ENCODE measurements around the gene PSMA7.

PSMA7 gene

GRCh38 chr20:62143081-62143956 lies at the start of gene PSMA7, which contains the start of gene SS18L1:
Gene PSMA7 (minus strand): TSS chr20:62143394. CDS start chr20:62143303, 91 bp downstream.
Gene SS18L1 (plus strand): TSS chr20:62143769. CDS start chr20:62143821, 52 bp downstream.
- peak; percentile 83 for DNase-seq

- no peak for DNase-seq
Measured at GRCh38 chr20:62192635-62193034, 49.4 kb upstream of the PSMA7 start.

GRCh38 chr20:62191781-62192559 lies 48.8 kb upstream of the PSMA7 start:
- DNase-seq: no peak

DNA sequence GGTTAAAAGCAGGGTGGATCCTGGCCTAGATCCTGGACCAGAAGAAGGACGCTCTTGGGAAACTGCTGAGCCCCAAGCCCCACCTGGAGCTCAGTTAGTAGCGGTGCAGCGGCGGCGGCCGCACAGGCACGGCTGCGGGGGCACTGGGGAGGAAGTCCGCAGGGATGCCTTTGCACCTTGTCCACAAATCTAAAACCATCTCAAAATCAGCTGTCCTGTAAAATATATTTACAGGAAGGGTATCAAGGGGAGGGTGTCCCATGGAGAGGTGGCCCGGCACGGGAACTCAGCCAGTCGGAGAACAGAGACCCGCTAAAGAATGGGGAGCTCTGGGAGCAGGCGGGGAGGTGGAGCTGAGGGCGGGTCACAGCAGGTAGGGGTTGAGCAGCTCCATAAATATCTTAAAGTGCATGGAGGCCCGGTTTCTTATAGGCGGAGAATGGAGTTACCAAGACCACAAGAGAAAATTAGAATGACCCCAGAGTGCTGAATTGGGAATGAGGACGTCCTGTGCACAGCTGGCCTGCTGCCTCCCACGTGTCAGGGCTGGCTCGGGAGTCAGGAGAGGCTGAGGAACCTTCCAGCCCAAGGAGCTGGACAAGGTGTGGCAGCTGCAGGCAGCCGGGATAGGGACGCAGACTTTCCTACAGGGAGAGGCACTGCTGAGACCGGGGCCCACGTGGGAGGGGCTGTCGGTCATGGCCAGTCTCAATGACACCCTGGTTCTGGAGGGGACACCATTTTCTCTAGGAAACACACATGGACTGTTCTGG lies 47.6 kb upstream of the PSMA7 start:
- no peak for DNase-seq

- DNase-seq: no peak
Measured at GRCh38 chr20:62186887-62187866, 44.0 kb upstream of the PSMA7 start.

DNA sequence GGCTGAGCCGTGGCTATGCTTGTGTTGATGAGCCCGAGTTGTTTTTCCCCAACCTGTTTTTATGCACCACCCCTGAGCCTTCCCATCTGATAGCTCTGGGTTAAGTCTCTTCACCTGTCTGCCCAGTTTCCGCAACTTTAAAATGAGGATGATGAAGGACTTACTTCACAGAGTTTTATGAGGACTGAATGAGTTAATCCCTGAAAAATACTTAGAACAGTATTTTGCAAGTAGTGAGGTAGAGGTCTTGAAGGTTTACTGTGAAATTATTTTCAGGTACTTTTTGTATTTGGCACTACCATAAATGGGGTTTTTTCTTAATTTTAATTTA lies 42.9 kb upstream of the PSMA7 start:
- no peak for DNase-seq

GRCh38 chr20:62183426-62184142 lies 40.4 kb upstream of the PSMA7 start:
- no peak for DNase-seq

DNA sequence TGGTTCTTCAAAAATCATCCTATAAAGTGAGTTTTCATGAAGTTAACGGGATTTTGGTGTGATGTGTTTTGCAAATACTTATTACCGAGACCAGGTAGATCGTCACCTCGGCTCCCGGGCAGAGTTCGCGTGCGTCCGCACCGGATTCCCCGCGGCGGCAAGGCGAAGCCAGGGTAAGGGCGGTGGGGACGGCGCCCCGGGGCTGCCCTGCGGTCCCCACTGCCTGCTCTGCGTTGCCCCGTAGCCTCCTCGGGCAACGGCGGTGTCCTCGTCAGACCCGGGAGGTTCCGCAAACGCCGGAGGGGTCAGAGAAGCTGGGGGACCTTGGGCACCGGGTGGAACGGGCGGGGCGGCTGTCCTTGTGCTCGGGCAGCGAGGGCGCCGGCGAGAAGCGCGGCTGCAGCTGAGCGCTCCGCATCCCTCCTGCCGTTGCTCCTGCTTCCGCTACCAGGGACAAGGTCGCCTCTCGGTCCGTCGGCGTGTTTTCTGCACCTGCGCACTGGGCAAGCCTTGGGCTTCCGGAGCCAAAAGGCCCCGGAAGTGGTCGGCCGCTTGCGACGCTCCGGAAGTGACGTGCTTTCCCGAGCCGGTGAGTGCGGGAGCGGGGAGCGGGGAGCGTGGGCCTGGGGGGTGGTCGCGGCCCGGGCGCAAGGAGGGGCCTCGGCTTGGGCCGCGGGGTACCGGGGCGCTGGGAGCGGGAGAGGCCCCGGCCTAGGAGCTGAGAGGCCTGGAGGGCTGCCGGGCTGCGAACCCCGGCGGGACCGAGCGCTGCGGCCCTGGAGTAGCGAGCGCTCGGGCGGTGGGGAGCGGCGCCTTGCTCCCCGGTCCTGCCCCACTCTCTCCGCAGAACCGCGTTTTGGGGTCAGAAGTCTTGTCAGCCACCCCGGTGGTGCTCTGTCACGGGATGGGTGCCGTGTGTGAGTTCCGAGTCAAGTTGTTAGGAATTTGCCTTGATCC lies 39.6 kb upstream of the PSMA7 start, which contains the start of gene MTG2:
Gene MTG2 (plus strand): TSS at position 560 of the 957 bp plus-strand sequence. CDS start 10,393 bp downstream, outside the sequence.
- peak; percentile 94 for DNase-seq

DNA sequence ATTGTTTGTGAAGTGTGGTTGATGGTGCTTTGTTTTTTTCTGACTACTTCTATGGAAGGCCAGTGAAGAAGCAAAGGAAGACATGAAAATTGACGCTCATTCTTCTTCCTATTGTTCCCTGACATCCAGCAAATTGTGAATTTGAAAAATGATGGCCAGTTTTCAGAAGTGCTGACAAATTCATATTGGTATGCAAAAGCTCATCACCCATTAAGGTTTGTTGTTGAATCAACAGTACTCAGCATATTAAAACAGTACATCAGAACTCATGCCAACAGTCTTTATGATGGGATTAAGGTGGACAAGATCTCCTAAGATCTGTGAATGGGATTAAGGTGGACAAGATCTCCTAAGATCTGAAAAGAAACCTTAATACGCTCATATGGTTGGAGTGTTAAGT lies 38.6 kb upstream of the PSMA7 start:
- no peak for DNase-seq

- DNase-seq: no peak
Measured at GRCh38 chr20:62179162-62179504, 35.9 kb upstream of the PSMA7 start.

- DNase-seq: no peak
Measured at GRCh38 chr20:62178316-62179161, 35.3 kb upstream of the PSMA7 start.

DNA sequence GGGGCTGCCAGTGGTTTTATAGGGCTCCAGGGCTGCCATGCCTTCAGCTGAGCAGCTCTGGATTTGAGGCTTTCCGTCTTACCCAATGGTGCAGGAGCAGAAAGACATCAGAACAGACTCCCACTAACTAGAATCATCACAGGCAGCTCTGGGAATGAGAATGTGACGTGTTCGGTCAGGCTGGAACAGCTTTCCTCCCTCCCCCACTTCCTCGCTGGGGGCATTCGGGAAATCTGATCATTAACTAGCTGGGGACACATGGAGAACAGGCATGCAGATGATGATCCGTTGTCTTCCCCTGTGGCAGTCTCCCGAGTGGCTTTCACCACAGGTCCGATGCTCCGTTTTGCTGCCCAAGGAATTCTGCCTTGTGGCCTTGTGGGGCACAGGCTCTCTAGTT lies 34.1 kb upstream of the PSMA7 start:
- no peak for DNase-seq

DNA sequence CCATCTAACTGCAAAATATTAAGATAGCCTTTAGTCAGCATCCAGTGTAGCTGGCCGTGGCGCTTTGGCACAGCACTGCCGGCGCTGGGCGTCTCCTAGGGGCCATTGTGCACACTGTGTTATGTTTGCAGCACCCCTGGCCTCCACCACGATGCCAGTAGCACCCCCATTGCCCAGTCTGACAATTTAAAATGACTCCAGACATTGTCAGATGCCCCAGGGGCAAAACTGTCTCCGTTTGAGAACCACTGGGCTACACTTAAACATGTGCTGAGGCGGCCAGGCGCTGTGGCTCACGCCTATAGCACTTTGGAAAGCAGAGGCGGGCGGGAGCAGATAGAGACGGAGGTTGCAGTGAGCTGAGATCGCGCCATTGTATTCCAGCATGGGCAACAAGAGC lies 33.7 kb upstream of the PSMA7 start:
- DNase-seq: no peak

DNA sequence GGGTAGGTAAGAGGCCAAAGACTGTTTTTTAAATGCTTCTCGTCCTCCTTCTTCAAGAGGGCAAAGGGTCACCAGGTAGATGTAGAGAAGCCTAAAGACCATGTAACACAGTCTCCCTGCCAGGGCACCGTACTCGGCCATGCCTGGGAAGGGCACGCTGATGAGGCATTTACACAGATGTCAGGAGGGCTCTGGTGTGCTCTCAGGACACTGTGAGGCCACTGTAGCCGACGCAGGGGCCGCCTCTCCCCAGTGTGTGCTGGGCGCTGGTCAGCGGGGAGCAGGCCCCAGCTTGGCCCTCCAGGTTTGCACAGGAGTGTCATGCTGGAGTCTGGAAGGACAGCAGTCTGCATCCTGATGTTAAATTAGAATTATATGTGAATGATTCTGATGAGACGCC lies 32.5 kb upstream of the PSMA7 start:
- DNase-seq: no peak

DNA sequence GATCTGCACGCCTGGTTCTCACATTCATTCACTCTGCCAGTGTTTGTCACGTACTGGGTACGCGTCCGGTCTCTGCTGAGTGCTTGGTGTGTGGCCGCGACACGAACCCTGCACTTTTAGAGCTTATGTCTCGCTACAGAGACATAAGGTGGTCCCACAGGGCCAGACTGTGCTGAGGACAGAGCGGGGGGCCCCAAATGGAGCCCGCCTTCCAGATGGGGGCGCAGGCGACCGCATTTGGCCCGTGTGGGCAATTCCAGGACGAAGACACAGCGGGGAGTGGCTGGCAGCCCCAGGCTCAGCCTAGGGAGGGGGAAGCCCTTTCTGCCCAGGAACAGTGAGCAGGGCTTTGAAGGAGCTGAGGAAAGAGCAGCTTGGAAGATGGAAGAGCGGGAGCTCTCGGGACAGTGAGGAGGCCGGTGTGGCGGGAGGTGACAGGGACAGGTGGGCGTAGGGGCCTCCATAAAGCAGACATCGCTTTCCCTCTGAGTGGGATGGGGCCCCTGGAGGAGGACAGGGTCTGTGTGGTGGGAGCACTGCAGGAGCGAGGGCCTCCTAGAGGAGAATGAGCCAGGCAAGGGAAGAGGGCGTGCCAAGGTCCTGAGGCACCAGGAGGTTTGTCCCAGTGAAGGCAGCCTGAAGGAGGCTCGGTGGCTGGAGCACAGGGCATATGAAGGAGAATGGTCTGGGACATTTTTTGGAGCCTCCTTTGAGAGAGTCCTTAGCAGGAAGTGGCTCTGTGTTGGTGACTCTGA lies 31.9 kb upstream of the PSMA7 start:
- no peak for DNase-seq

DNA sequence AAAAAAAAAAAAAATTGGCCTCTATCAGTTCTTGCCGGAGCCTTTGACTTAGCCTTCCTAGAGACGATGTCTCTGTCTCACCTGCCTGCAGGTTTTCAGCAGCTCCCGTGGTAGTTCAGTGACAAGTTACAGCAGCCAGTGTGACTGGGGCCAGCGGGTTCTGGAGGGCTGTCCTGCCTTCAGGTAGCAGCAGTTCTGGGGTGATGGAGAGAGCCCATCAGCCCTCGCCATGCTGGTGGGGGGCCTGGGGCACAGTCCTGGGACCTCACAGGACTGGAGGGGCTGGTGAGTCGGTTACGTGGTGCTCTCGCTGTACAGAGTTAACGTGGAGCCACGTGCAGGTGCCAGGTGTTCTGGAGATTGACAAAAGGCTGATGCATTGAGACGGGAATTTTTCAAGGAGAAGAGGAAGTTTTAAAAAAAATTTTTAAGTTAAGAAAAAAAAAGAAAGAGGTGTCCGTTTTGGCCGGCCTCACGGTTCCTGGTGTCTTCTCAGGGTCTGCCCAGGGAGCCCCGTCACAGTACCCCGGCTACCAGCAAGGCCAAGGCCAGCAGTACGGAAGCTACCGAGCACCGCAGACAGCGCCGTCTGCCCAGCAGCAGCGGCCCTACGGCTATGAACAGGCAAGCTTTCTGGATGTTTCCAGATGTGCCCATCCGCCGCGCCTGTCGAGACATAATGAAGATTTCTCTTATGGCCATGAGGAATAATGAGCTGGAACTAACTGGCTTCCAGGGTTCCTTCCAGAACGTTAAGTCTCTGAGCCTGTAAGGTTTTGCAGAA lies 31.0 kb upstream of the PSMA7 start:
- no peak for DNase-seq

GRCh38 chr20:62172666-62173065 lies 29.5 kb upstream of the PSMA7 start:
- DNase-seq: no peak

- DNase-seq: no peak
Measured at GRCh38 chr20:62171245-62171644, 28.1 kb upstream of the PSMA7 start.

Measured in stimulated activated naive CD4-positive, alpha-beta T cell treated with Interleukin-2 at 50 U/mL for 16 hours (primary cell).